ENCODE measurements around the gene NTSR1. TPM values are rescaled to one million over a fixed set of nuclear protein-coding genes. Genes with fewer than 3 reads are reported as not detected.

Gene NTSR1
- total RNA-seq, 4 donors from 2014 or later: 0.06 to 0.09 TPM; not detected in 2

DNA sequence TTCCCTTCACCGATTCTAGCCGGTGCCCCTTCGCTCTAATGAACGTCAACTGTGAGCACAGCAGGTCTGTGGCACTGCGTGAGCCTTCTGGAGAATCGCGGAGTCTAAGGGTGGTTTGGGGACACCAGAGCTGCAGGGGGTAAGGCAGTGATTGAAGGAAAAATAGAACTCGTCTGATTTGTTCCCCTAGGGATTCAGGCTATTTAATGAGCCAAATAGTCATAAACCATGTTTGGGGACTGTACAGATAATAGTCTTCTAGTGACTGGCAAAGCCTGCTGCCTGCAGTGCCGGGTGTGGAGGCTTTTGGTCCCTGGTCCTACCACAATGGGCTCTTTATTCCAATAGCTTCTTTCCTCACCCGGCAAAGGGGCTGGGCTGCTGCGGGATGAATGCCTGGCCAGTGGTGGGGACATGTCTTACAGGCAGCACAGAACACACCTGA lies 11.1 kb upstream of the NTSR1 start:
- Histone ChIP-seq H3K9me3 (no peaks in the 10 kb centered on the region), H3K4me3 (no peak overlapping the region), H3K27ac (no peak overlapping the region), H3K4me1 (no peaks in the 10 kb centered on the region), H3K27me3 (peaks cover 0 to 98% (median 0%) of the 10 kb centered on the region in 4 donors), H3K36me3 (no peaks in the 10 kb centered on the region)
- 79 to 83% methylated on average over 1 to 8 of the region's 11 CpGs for WGBS, 2 donors
- DNase-seq: no peak
- TF ChIP-seq POLR2A (IDR thresholded peaks at IDR 0.05) (no peak), CTCF (IDR thresholded peaks at IDR 0.05) (no peak)
- intact Hi-C loops (cut with DNase I): no loop called here

DNA sequence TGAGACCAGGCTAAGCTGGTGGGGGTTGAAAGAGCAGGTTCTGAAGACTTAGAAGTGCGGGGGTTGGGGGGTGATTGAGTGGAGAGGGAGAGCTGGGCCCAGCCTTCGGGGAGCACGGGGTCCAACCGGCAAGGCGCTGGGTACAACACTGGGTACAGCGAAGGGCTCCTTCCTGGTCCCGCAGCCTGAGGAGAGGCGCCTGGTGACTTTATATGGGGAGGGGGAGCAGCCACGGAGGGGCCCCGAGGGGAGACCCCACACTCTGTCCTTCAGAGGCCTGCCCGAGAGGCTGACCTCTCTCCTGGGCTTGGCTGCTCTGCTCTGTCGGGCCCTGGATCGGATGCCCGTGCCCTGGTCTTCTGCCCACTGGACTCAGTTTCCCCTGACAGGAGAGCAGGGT lies 10.4 kb upstream of the NTSR1 start:
- peaks cover 0 to 98% (median 0%) of the 10 kb centered on the region in 4 donors for H3K27me3 ChIP-seq
- no peak overlapping the region for H3K27ac ChIP-seq
- 83 to 93% methylated on average over 1 to 7 of the region's 14 CpGs for WGBS, 2 donors
- intact Hi-C loops (cut with DNase I): no loop called here
- H3K36me3 ChIP-seq: no peaks in the 10 kb centered on the region
- DNase-seq: no peak
- no peak overlapping the region for H3K4me3 ChIP-seq
- no peak for TF ChIP-seq CTCF (IDR thresholded peaks at IDR 0.05)
- no peak for TF ChIP-seq POLR2A (IDR thresholded peaks at IDR 0.05)
- peaks cover 0 to 6% (median 2%) of the 10 kb centered on the region in 3 donors for H3K4me1 ChIP-seq
- no peaks in the 10 kb centered on the region for H3K9me3 ChIP-seq

DNA sequence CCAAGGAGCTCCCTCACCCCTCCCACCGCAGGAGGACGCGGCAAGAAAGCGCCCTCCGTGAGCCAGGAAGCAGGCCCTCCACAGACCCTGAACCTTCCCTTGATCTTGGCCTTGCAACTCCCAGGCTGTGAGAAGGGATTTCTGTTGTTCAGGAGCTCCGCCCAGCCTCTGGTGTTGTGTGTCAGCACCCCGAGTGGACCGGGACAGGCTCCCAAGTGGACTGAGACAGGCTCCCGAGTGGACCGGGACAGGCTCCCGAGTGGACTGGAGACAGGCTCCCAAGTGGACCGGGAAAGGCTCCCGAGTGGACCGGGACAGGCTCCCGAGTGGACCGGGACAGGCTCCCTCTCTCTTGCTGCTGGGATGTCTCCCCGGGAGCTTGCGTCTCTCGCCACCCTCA lies 9.3 kb upstream of the NTSR1 start:
- WGBS, 2 donors: 97% methylated on average over 5 of the region's 19 CpGs; no CpG with 5 or more reads in 1 of the 2 donors
- Histone ChIP-seq H3K4me1 (peaks cover 7 to 17% (median 13%) of the 10 kb centered on the region in 3 donors), H3K27me3 (peaks cover 0 to 96% (median 0%) of the 10 kb centered on the region in 4 donors), H3K27ac (no peak overlapping the region), H3K4me3 (no peak overlapping the region), H3K9me3 (no peaks in the 10 kb centered on the region), H3K36me3 (no peaks in the 10 kb centered on the region)
- no peak for TF ChIP-seq CTCF (IDR thresholded peaks at IDR 0.05)
- TF ChIP-seq POLR2A (IDR thresholded peaks at IDR 0.05): no peak
- intact Hi-C loops (cut with DNase I): no loop called here
- DNase-seq: no peak

GRCh38 chr20:62699741-62700140 lies 8.9 kb upstream of the NTSR1 start:
- intact Hi-C loops (cut with DNase I): no loop called here
- no peak overlapping the region for H3K4me3 ChIP-seq
- TF ChIP-seq CTCF (IDR thresholded peaks at IDR 0.05) (no peak), POLR2A (IDR thresholded peaks at IDR 0.05) (no peak)
- no peaks in the 10 kb centered on the region for H3K9me3 ChIP-seq
- 0 to 82% methylated on average over 1 to 5 of the region's 12 CpGs for WGBS, 2 donors
- H3K36me3 ChIP-seq: no peaks in the 10 kb centered on the region
- peaks cover 0 to 96% (median 0%) of the 10 kb centered on the region in 4 donors for H3K27me3 ChIP-seq
- no peak for DNase-seq
- H3K4me1 ChIP-seq: peaks cover 7 to 21% (median 16%) of the 10 kb centered on the region in 3 donors
- no peak overlapping the region for H3K27ac ChIP-seq

GRCh38 chr20:62700261-62700930 lies 8.2 kb upstream of the NTSR1 start:
- H3K9me3 ChIP-seq: no peaks in the 10 kb centered on the region
- 90 to 98% methylated on average over 8 to 18 of the region's 18 CpGs for WGBS, 2 donors
- H3K4me3 ChIP-seq: no peak overlapping the region
- no peak for DNase-seq
- TF ChIP-seq POLR2A (IDR thresholded peaks at IDR 0.05): no peak
- TF ChIP-seq CTCF (IDR thresholded peaks at IDR 0.05): no peak
- intact Hi-C loops (cut with DNase I): no loop called here
- H3K4me1 ChIP-seq: peaks cover 7 to 28% (median 16%) of the 10 kb centered on the region in 3 donors
- peaks cover 0 to 96% (median 0%) of the 10 kb centered on the region in 4 donors for H3K27me3 ChIP-seq
- no peaks in the 10 kb centered on the region for H3K36me3 ChIP-seq
- H3K27ac ChIP-seq: no peak overlapping the region
